HepG2 (cell line): Measurements from ENCODE around the gene INF2. TPM values are rescaled to one million over a fixed set of nuclear protein-coding genes. Genes with fewer than 3 reads are reported as not detected.

Experiments
- ARNTL ChIP-seq: sonication (generic); formaldehyde crosslinking; IDR thresholded peaks from 2 replicates; pipeline ENCODE4 v1.4.0; 2020; ENCODE audit warnings: mild to moderate bottlenecking, missing genetic modification reagents
- ATRX ChIP-seq: sonication (generic); formaldehyde crosslinking; IDR thresholded peaks from 2 replicates; pipeline ENCODE4 v1.4.0; 2020; ENCODE audit warnings: missing genetic modification reagents, borderline replicate concordance
- BCL6 ChIP-seq: IDR thresholded peaks from 2 replicates; pipeline ENCODE4 v1.6.1; 2016; ENCODE audit warnings: missing genetic modification reagents, missing compliant biosample characterization
- CBX1 ChIP-seq: IDR thresholded peaks from one replicate; pipeline ENCODE4 v1.6.1; 2016; ENCODE audit warnings: antibody characterized with exemption, low read depth
- CSRNP2 ChIP-seq: sonication (generic); formaldehyde crosslinking; conservative IDR thresholded peaks from 2 replicates; pipeline ENCODE4 v1.8.0; 2022; ENCODE audit warnings: low read depth, missing genetic modification reagents
- GMEB1 ChIP-seq: sonication (generic); formaldehyde crosslinking; IDR thresholded peaks from 2 replicates; pipeline ENCODE4 v1.5.1; 2020; ENCODE audit warnings: missing genetic modification reagents, mild to moderate bottlenecking, borderline replicate concordance
- ISL2 ChIP-seq: sonication (generic); formaldehyde crosslinking; IDR thresholded peaks from 2 replicates; pipeline ENCODE4 v1.5.0; 2020; ENCODE audit warnings: missing genetic modification reagents
- SRSF9 ChIP-seq: fragments of 200-400 bp; formaldehyde crosslinking; IDR thresholded peaks from 2 replicates; pipeline ENCODE4 v1.6.1; 2018; ENCODE audit warnings: borderline replicate concordance, mild to moderate bottlenecking, low read depth, low read length; ENCODE audit not compliant: insufficient read depth, poor library complexity, severe bottlenecking
- ZBTB34 ChIP-seq: sonication (generic); formaldehyde crosslinking; IDR thresholded peaks from 2 replicates; pipeline ENCODE4 v1.8.0; 2022; ENCODE audit warnings: mild to moderate bottlenecking, missing genetic modification reagents
- ZFX ChIP-seq: sonication (generic); formaldehyde crosslinking; IDR thresholded peaks from 2 replicates; pipeline ENCODE4 v1.4.0; 2020; ENCODE audit warnings: mild to moderate bottlenecking, low read depth, missing genetic modification reagents, moderate library complexity
- ZKSCAN8 ChIP-seq: IDR thresholded peaks from 2 replicates; pipeline ENCODE4 v1.6.1; 2016; ENCODE audit warnings: borderline replicate concordance, missing genetic modification reagents, missing compliant biosample characterization
- ZMYM2 ChIP-seq: sonication (generic); formaldehyde crosslinking; IDR thresholded peaks from 2 replicates; pipeline ENCODE4 v1.8.0; 2022; ENCODE audit warnings: mild to moderate bottlenecking, missing genetic modification reagents
- ZNF264 ChIP-seq: sonication (generic); formaldehyde crosslinking; IDR thresholded peaks from 2 replicates; pipeline ENCODE4 v1.4.0; 2020; ENCODE audit warnings: missing genetic modification reagents
- ZNF281 ChIP-seq: sonication (generic); formaldehyde crosslinking; IDR thresholded peaks from 2 replicates; pipeline ENCODE4 v1.4.0; 2020; ENCODE audit warnings: missing genetic modification reagents, borderline replicate concordance
- ZNF501 ChIP-seq: sonication (generic); formaldehyde crosslinking; IDR thresholded peaks from 2 replicates; pipeline ENCODE4 v1.5.1; 2020; ENCODE audit warnings: mild to moderate bottlenecking, moderate library complexity, missing genetic modification reagents
- ZNF556 ChIP-seq: sonication (generic); formaldehyde crosslinking; IDR thresholded peaks from 2 replicates; pipeline ENCODE4 v1.4.0; 2020; ENCODE audit warnings: mild to moderate bottlenecking, missing genetic modification reagents, borderline replicate concordance
- ZNF839 ChIP-seq: sonication (generic); formaldehyde crosslinking; IDR thresholded peaks from 2 replicates; pipeline ENCODE4 v1.4.0; 2020; ENCODE audit warnings: missing genetic modification reagents, mild to moderate bottlenecking, borderline replicate concordance
- polyA plus RNA-seq, 8 experiments: library from polyadenylated mRNA; depleted of rRNA in 3 of 8; stranded (reverse) in 7 of 8; unstranded in 1 of 8; fragments of >200 nt; fragmentation: Illumina TruSeq in 4 of 8; extraction: Trizol in 4 of 8; gene quantifications; 2 replicates each; pipeline versions ENCODE4 v1.2.1 to v1.2.3, GENCODE V29; 2011 to 2016; ENCODE audit warnings: low read depth in 4 of 8, missing spikeins in 1 of 8, mixed read lengths in 1 of 8; ENCODE audit not compliant: insufficient read depth in 1 of 8
- total RNA-seq, 5 experiments: library from RNA; depleted of rRNA; stranded (reverse); fragments of >200 nt; fragmentation: Illumina TruSeq; extraction: Trizol; gene quantifications; 2 replicates each; pipeline ENCODE4 v1.2.3, GENCODE V29; 2016; ENCODE audit warnings: low read depth in 1 of 5

Gene INF2
- total and polyA plus RNA-seq, 2 of the 13 experiments (the other 11 are each of a cell fraction or from before 2014, with no cell fraction given) = 16.4 to 26.4 TPM

GRCh38 chr14:104752735-104753527, 63.5 kb downstream of the INF2 start, which contains the start of gene SIVA1 (continued):
- TF ChIP-seq ZBTB34 (no peak; the same call in 1 of the 2 replicates), ZMYM2 (CRISPR knock-in tag) (peak; percentile 76; the same call in 1 of the 2 replicates), ZKSCAN8 (no peak), ZNF839 (CRISPR knock-in tag) (0 out of 2 replicates have a peak, but pooled peaks have one; percentile 44), CSRNP2 (CRISPR knock-in tag) (no peak), SRSF9 (no peak), ARNTL (peak; percentile 51), ISL2 (CRISPR knock-in tag) (no peak), BCL6 (CRISPR knock-in tag) (no peak; the same call in 1 of the 2 replicates), ZFX (CRISPR knock-in tag) (peak; percentile 96), CBX1 (no peak), ZNF556 (peak; percentile 70; the same call in 1 of the 2 replicates), ZNF264 (CRISPR knock-in tag) (0 out of 2 replicates have a peak, but pooled peaks have one; percentile 28), GMEB1 (CRISPR knock-in tag) (peak; percentile 98), ZNF281 (CRISPR knock-in tag) (no peak; the same call in 1 of the 2 replicates), ZNF501 (CRISPR knock-in tag) (peak; percentile 59), ATRX (CRISPR knock-in tag) (no peak)
